Neural progenitor cell (in vitro differentiated cells): ENCODE results near the gene FHOD3. TPM values are rescaled to one million over a fixed set of nuclear protein-coding genes. Genes with fewer than 3 reads are reported as not detected.

Source experiments
- DNase-seq: peaks from one replicate; pipeline ENCODE4 v3.0.0-alpha.2; 2016; ENCODE audit warnings: low spot score
- H2AFZ ChIP-seq: fragments of 200-600 bp; sonication (generic); replicated peaks from 2 replicates; pipeline ENCODE4 v1.6.1; 2016; ENCODE audit warnings: antibody characterized with exemption
- H3F3A ChIP-seq: fragments of 200-600 bp; sonication (generic); 2 replicates; pipeline ENCODE4 v1.6.1; 2016; ENCODE audit warnings: antibody characterized with exemption, low read depth
- H3K27ac ChIP-seq: fragments of 200-600 bp; sonication (generic); 2 replicates; pipeline ENCODE4 v1.5.1; 2016; ENCODE audit warnings: mild to moderate bottlenecking
- H3K27me3 ChIP-seq: fragments of 200-600 bp; sonication (generic); 2 replicates; pipeline ENCODE4 v1.6.1; 2016; ENCODE audit warnings: mild to moderate bottlenecking, moderate library complexity
- H3K36me3 ChIP-seq: fragments of 200-600 bp; sonication (generic); 2 replicates; pipeline ENCODE4 v1.5.1; 2016
- H3K4me1 ChIP-seq: fragments of 200-600 bp; sonication (generic); 2 replicates; pipeline ENCODE4 v1.6.1; 2016; ENCODE audit warnings: mixed run types
- H3K4me2 ChIP-seq: fragments of 200-600 bp; sonication (generic); 2 replicates; pipeline ENCODE4 v1.6.1; 2016
- H3K4me3 ChIP-seq: fragments of 200-600 bp; sonication (generic); 2 replicates; pipeline ENCODE4 v1.5.1; 2016
- H3K79me2 ChIP-seq: fragments of 200-600 bp; sonication (generic); 2 replicates; pipeline ENCODE4 v1.6.1; 2016; ENCODE audit warnings: low read depth
- H3K9ac ChIP-seq: fragments of 200-600 bp; sonication (generic); 2 replicates; pipeline ENCODE4 v1.6.1; 2016
- H3K9me3 ChIP-seq: fragments of 200-600 bp; sonication (generic); 2 replicates; pipeline ENCODE4 v1.5.1; 2016; ENCODE audit warnings: low read depth
- H4K20me1 ChIP-seq: fragments of 200-600 bp; sonication (generic); 2 replicates; pipeline ENCODE4 v1.6.1; 2016; ENCODE audit warnings: low read depth
- H3K27ac Mint-ChIP-seq: 3 replicates; pipeline ENCODE4 v1.8.0; 2021; ENCODE audit warnings: mixed read lengths
- H3K27me3 Mint-ChIP-seq: 2 replicates; pipeline ENCODE4 v1.8.0; 2022; ENCODE audit warnings: low read depth, mild to moderate bottlenecking, inconsistent platforms, moderate library complexity, mixed read lengths; ENCODE audit not compliant: insufficient read depth
- H3K36me3 Mint-ChIP-seq: 3 replicates; pipeline ENCODE4 v1.8.0; 2021; ENCODE audit warnings: mixed read lengths
- H3K4me1 Mint-ChIP-seq: 3 replicates; pipeline ENCODE4 v1.8.0; 2021; ENCODE audit warnings: mixed read lengths
- H3K4me3 Mint-ChIP-seq: 3 replicates; pipeline ENCODE4 v1.8.0; 2021; ENCODE audit warnings: mild to moderate bottlenecking, moderate library complexity, mixed read lengths
- H3K9me3 Mint-ChIP-seq: 3 replicates; pipeline ENCODE4 v1.8.0; 2020; ENCODE audit warnings: mixed read lengths
- EZH2 ChIP-seq: fragments of 200-600 bp; sonication (generic); IDR thresholded peaks from 2 replicates; pipeline ENCODE4 v1.6.1; 2017; ENCODE audit warnings: antibody characterized with exemption, mild to moderate bottlenecking, moderate library complexity
- EZH2phosphoT487 ChIP-seq: fragments of 200-600 bp; sonication (generic); IDR thresholded peaks from 2 replicates; pipeline ENCODE4 v1.6.1; 2017; ENCODE audit warnings: antibody characterized with exemption
- total RNA-seq: library from RNA; depleted of rRNA; stranded (reverse); fragments of >200 nt; gene quantifications from 2 replicates; pipeline ENCODE4 v1.2.3, GENCODE V29; 2015; ENCODE audit warnings: low replicate concordance
- TF ChIP-seq, protein P1 (sequence below): fragments of 200-600 bp; sonication (generic); IDR thresholded peaks from 2 replicates; pipeline ENCODE4 v1.5.1; 2017; ENCODE audit warnings: antibody characterized with exemption, mild to moderate bottlenecking

FHOD3 gene
- total RNA-seq, 1 donor from 2014 or later, result 69.7 TPM

DNA sequence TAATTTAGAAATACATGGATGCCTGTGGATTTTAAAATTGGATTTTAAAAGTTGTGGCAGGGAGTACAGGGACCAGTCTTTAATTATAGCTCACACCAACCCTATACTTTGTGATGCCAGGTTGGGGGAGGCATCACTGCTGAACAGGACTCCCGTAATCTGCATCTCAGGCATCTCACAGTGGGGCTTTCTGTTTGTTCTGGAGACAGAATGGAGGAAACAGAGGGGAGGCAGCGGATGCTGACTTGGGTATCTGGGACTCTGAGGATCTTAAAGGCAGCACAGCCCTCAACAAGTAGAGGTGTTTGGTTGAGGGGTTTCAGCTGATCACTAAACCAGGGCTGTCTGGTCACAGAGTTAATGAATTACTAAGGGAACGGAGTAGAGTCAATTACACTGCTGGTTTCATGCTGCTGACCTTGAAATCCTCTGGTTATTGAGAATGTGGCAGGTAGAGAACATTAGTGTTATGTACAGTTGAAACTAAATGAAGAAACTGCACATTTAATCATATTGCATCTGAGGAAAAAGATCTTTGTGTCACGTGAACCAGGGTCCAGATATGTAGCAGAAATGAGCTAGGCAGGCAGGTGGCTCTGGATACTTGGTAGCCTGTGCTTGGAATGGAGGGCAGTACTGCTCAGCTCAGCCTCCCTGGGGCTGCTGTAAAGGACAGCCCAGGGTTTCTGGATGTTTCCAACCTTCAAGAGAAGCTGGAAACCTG, 40.3 kb downstream of the FHOD3 start:
- DNase-seq, result no peak
- Histone ChIP-seq H3K27ac (no peak overlapping the region), H3K27me3 (no peaks in the 10 kb centered on the region), H3K9me3 (peaks cover 6% of the 10 kb centered on the region), H4K20me1 (peaks cover 47% of the 10 kb centered on the region), H3K9ac (no peak overlapping the region), H3F3A (no peaks in the 10 kb centered on the region), H3K36me3 (peaks cover 3% of the 10 kb centered on the region), H3K4me2 (no peak overlapping the region), H2AFZ (no peak overlapping the region), H3K79me2 (peaks cover 93% of the 10 kb centered on the region), H3K4me1 (peaks cover 13% of the 10 kb centered on the region), H3K4me3 (no peak overlapping the region)
- Mint-ChIP-seq H3K9me3 (peaks cover 27% of the 10 kb centered on the region), H3K27me3 (peaks cover 3% of the 10 kb centered on the region), H3K4me3 (no peak overlapping the region), H3K36me3 (peaks cover 24% of the 10 kb centered on the region), H3K4me1 (peaks cover 23% of the 10 kb centered on the region), H3K27ac (no peak overlapping the region)
- TF ChIP-seq EZH2, result no peak
- no peak for TF ChIP-seq EZH2phosphoT487
- TF ChIP-seq, protein P1, sequence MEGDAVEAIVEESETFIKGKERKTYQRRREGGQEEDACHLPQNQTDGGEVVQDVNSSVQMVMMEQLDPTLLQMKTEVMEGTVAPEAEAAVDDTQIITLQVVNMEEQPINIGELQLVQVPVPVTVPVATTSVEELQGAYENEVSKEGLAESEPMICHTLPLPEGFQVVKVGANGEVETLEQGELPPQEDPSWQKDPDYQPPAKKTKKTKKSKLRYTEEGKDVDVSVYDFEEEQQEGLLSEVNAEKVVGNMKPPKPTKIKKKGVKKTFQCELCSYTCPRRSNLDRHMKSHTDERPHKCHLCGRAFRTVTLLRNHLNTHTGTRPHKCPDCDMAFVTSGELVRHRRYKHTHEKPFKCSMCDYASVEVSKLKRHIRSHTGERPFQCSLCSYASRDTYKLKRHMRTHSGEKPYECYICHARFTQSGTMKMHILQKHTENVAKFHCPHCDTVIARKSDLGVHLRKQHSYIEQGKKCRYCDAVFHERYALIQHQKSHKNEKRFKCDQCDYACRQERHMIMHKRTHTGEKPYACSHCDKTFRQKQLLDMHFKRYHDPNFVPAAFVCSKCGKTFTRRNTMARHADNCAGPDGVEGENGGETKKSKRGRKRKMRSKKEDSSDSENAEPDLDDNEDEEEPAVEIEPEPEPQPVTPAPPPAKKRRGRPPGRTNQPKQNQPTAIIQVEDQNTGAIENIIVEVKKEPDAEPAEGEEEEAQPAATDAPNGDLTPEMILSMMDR, result no peak

GRCh38 chr18:36338403-36338933, 41.0 kb downstream of the FHOD3 start:
- Histone ChIP-seq H3K4me2 (no peak overlapping the region), H2AFZ (no peak overlapping the region), H3K9me3 (peaks cover 6% of the 10 kb centered on the region), H3F3A (no peaks in the 10 kb centered on the region), H3K4me1 (peaks cover 7% of the 10 kb centered on the region), H3K36me3 (peaks cover 3% of the 10 kb centered on the region), H3K27ac (no peak overlapping the region), H4K20me1 (peaks cover 41% of the 10 kb centered on the region), H3K4me3 (no peak overlapping the region), H3K79me2 (peaks cover 93% of the 10 kb centered on the region), H3K27me3 (no peaks in the 10 kb centered on the region), H3K9ac (no peak overlapping the region)
- Mint-ChIP-seq H3K36me3 (peaks cover 24% of the 10 kb centered on the region), H3K27me3 (peaks cover 3% of the 10 kb centered on the region), H3K27ac (no peak overlapping the region), H3K4me3 (no peak overlapping the region), H3K9me3 (peaks cover 28% of the 10 kb centered on the region), H3K4me1 (peaks cover 17% of the 10 kb centered on the region)
- TF ChIP-seq EZH2, result no peak
- no peak for DNase-seq

DNA sequence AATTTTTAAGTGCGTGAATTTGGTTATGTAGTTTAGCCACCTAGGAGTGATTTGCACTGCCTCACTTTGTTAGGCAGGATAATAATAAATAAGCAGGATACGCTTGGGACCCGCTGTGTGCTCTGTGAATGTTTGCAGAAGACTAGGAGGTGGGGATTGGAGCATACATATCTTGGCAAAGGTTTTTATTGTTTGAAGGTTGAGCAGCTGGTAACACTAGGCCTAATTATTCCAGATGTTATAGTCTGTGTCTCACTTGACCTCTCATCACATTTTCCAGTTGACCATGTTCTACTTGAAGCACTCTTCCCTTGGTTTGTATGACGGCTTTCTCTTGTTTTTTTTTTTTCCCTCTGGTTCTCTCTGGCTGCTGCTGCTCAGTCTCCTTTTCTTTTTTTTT, 42.7 kb downstream of the FHOD3 start:
- H3K9me3 Mint-ChIP-seq, result peaks cover 29% of the 10 kb centered on the region
- Histone ChIP-seq H3F3A (no peaks in the 10 kb centered on the region), H3K79me2 (peaks cover 89% of the 10 kb centered on the region), H4K20me1 (peaks cover 36% of the 10 kb centered on the region), H3K27ac (no peak overlapping the region), H3K9me3 (peaks cover 6% of the 10 kb centered on the region), H3K4me1 (peaks cover 5% of the 10 kb centered on the region), H3K4me3 (no peak overlapping the region), H3K9ac (no peak overlapping the region), H3K4me2 (no peak overlapping the region), H3K27me3 (no peaks in the 10 kb centered on the region), H3K36me3 (peaks cover 3% of the 10 kb centered on the region), H2AFZ (no peak overlapping the region)
- peaks cover 6% of the 10 kb centered on the region for H3K4me1 Mint-ChIP-seq
- no peak for DNase-seq
- peaks cover 18% of the 10 kb centered on the region for H3K36me3 Mint-ChIP-seq
- H3K27ac Mint-ChIP-seq, result no peak overlapping the region
- TF ChIP-seq EZH2phosphoT487 (no peak), EZH2 (no peak)
- TF ChIP-seq, protein P1, result no peak
- no peak overlapping the region for H3K4me3 Mint-ChIP-seq
- H3K27me3 Mint-ChIP-seq, result peaks cover 3% of the 10 kb centered on the region

GRCh38 chr18:36341944-36342343, 44.4 kb downstream of the FHOD3 start:
- no peak for TF ChIP-seq EZH2
- TF ChIP-seq, protein P1, result no peak
- no peak for TF ChIP-seq EZH2phosphoT487
- H3K36me3 Mint-ChIP-seq, result peaks cover 17% of the 10 kb centered on the region

More at GRCh38 chr18:36341944-36342343, 44.4 kb downstream of the FHOD3 start:
- Histone ChIP-seq H3F3A (no peaks in the 10 kb centered on the region), H3K9me3 (peaks cover 6% of the 10 kb centered on the region), H3K79me2 (peaks cover 89% of the 10 kb centered on the region), H2AFZ (no peak overlapping the region), H4K20me1 (peaks cover 44% of the 10 kb centered on the region), H3K36me3 (peaks cover 3% of the 10 kb centered on the region), H3K27me3 (no peaks in the 10 kb centered on the region), H3K4me1 (peaks cover 6% of the 10 kb centered on the region), H3K4me2 (no peak overlapping the region), H3K27ac (no peak overlapping the region), H3K4me3 (no peak overlapping the region), H3K9ac (no peak overlapping the region)
- H3K27me3 Mint-ChIP-seq, result peaks cover 3% of the 10 kb centered on the region
- no peak overlapping the region for H3K27ac Mint-ChIP-seq
- no peak for DNase-seq
- no peak overlapping the region for H3K4me3 Mint-ChIP-seq
- H3K9me3 Mint-ChIP-seq, result peaks cover 27% of the 10 kb centered on the region
- H3K4me1 Mint-ChIP-seq, result peaks cover 6% of the 10 kb centered on the region
